ENCODE measurements around the gene DLGAP1.

Gene DLGAP1

GRCh38 chr18:4119127-4119648 is 335.9 kb downstream of the DLGAP1 start:
- H3K27ac ChIP-seq = no peak overlapping the region
- no peak for TF ChIP-seq ZFX (IDR thresholded peaks at IDR 0.05; ENCODE audit: borderline replicate concordance)

GRCh38 chr18:4108016-4108415 is 347.1 kb downstream of the DLGAP1 start:
- no peak overlapping the region for H3K27ac ChIP-seq
- TF ChIP-seq CTCF (IDR thresholded peaks at IDR 0.05) (no peak), ZFX (IDR thresholded peaks at IDR 0.05; ENCODE audit: borderline replicate concordance) (no peak)

- no peak overlapping the region for H3K27ac ChIP-seq
Measured at GRCh38 chr18:4107049-4107467, 348.0 kb downstream of the DLGAP1 start.

GRCh38 chr18:4106407-4107033 is 348.6 kb downstream of the DLGAP1 start:
- TF ChIP-seq ZFX (IDR thresholded peaks at IDR 0.05; ENCODE audit: borderline replicate concordance) (no peak), CTCF (IDR thresholded peaks at IDR 0.05) (peak; percentile 85)
- H3K27ac ChIP-seq = no peak overlapping the region

More at GRCh38 chr18:4107049-4107467, 348.0 kb downstream of the DLGAP1 start:
- TF ChIP-seq ZFX (IDR thresholded peaks at IDR 0.05; ENCODE audit: borderline replicate concordance) (no peak), CTCF (IDR thresholded peaks at IDR 0.05) (no peak)

GRCh38 chr18:4102901-4103300 is 352.2 kb downstream of the DLGAP1 start:
- TF ChIP-seq CTCF (IDR thresholded peaks at IDR 0.05) (no peak), ZFX (IDR thresholded peaks at IDR 0.05; ENCODE audit: borderline replicate concordance) (no peak)
- no peak overlapping the region for H3K27ac ChIP-seq

- H3K27ac ChIP-seq = no peak overlapping the region
- no peak for TF ChIP-seq ZFX (IDR thresholded peaks at IDR 0.05; ENCODE audit: borderline replicate concordance)
- no peak for TF ChIP-seq CTCF (IDR thresholded peaks at IDR 0.05)
Measured at GRCh38 chr18:4101009-4101408, 354.1 kb downstream of the DLGAP1 start.

GRCh38 chr18:4096486-4096885 is 358.6 kb downstream of the DLGAP1 start:
- no peak for TF ChIP-seq CTCF (IDR thresholded peaks at IDR 0.05)
- no peak for TF ChIP-seq ZFX (IDR thresholded peaks at IDR 0.05; ENCODE audit: borderline replicate concordance)
- H3K27ac ChIP-seq = no peak overlapping the region
